Measurements from ENCODE around the gene PLPPR3. TPM values are rescaled to one million over a fixed set of nuclear protein-coding genes. Genes with fewer than 3 reads are reported as not detected.

The PLPPR3 gene
- total and polyA plus RNA-seq, 9 of the 15 experiments (the other 6 are each of a cell fraction or from before 2014, with no cell fraction given), result 0.01 to 48.2 (median 8.6) TPM

DNA sequence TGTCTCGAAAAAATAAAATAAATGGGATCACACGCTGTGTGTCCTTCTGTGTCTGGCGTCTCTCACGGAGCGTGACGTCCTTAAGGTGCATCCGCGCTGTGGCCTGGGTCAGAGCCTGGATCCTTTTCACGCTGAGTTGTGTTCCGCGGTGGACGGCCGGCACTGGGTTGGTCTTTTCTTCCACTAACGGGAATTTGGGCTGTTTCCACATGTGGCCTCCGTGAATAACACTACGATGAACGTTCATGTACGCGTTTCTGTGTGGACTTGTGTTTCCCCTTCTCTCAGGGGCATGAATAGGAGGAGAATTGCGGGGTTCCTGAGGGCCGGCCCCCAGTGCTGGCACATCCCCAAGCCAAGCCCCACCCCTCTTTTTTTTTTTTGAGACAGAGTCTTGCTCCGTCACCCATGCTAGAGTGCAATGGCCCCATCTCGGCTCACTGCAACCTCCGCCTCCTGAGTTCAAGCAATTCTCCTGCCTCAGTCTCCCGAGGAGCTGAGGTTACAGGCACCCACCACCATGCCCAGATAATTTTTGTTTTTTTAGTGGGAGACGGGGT, 30.7 kb downstream of the PLPPR3 start (continued):
- TF ChIP-seq, protein P1, sequence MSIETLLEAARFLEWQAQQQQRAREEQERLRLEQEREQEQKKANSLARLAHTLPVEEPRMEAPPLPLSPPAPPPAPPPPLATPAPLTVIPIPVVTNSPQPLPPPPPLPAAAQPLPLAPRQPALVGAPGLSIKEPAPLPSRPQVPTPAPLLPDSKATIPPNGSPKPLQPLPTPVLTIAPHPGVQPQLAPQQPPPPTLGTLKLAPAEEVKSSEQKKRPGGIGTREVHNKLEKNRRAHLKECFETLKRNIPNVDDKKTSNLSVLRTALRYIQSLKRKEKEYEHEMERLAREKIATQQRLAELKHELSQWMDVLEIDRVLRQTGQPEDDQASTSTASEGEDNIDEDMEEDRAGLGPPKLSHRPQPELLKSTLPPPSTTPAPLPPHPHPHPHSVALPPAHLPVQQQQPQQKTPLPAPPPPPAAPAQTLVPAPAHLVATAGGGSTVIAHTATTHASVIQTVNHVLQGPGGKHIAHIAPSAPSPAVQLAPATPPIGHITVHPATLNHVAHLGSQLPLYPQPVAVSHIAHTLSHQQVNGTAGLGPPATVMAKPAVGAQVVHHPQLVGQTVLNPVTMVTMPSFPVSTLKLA (conservative IDR thresholded peaks at IDR 0.05), result no peak
- TF ChIP-seq, protein P2, sequence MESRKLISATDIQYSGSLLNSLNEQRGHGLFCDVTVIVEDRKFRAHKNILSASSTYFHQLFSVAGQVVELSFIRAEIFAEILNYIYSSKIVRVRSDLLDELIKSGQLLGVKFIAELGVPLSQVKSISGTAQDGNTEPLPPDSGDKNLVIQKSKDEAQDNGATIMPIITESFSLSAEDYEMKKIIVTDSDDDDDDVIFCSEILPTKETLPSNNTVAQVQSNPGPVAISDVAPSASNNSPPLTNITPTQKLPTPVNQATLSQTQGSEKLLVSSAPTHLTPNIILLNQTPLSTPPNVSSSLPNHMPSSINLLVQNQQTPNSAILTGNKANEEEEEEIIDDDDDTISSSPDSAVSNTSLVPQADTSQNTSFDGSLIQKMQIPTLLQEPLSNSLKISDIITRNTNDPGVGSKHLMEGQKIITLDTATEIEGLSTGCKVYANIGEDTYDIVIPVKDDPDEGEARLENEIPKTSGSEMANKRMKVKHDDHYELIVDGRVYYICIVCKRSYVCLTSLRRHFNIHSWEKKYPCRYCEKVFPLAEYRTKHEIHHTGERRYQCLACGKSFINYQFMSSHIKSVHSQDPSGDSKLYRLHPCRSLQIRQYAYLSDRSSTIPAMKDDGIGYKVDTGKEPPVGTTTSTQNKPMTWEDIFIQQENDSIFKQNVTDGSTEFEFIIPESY (CRISPR knock-in tag; IDR thresholded peaks at IDR 0.05), result peak; percentile 75; the same call in 1 of the 2 replicates
- TF ChIP-seq NELFE (IDR thresholded peaks at IDR 0.05; ENCODE audit: insufficient read depth, insufficient read length) (no peak), TAF1 (IDR thresholded peaks at IDR 0.05; ENCODE audit: control insufficient read depth, extremely low read depth, insufficient read depth, low read length, severe bottlenecking) (peak; percentile 21), HNRNPLL (IDR thresholded peaks at IDR 0.05; ENCODE audit: low read depth, low read length, poor library complexity, severe bottlenecking) (peak; percentile 23), ARNT (IDR thresholded peaks at IDR 0.05) (no peak), TCF7L2 (IDR thresholded peaks at IDR 0.05; ENCODE audit: low read depth, low read length) (no peak), HNRNPUL1 (IDR thresholded peaks at IDR 0.05; ENCODE audit: low read length) (no peak), ZNF79 (CRISPR knock-in tag; IDR thresholded peaks at IDR 0.05; ENCODE audit: low read depth) (no peak), STAG1 (CRISPR knock-in tag; IDR thresholded peaks at IDR 0.05; ENCODE audit: borderline replicate concordance) (no peak), ELF4 (CRISPR knock-in tag; IDR thresholded peaks at IDR 0.05) (no peak; the same call in 1 of the 2 replicates), KDM2B (CRISPR knock-in tag; IDR thresholded peaks at IDR 0.05) (no peak)
- TF ChIP-seq, protein P3, sequence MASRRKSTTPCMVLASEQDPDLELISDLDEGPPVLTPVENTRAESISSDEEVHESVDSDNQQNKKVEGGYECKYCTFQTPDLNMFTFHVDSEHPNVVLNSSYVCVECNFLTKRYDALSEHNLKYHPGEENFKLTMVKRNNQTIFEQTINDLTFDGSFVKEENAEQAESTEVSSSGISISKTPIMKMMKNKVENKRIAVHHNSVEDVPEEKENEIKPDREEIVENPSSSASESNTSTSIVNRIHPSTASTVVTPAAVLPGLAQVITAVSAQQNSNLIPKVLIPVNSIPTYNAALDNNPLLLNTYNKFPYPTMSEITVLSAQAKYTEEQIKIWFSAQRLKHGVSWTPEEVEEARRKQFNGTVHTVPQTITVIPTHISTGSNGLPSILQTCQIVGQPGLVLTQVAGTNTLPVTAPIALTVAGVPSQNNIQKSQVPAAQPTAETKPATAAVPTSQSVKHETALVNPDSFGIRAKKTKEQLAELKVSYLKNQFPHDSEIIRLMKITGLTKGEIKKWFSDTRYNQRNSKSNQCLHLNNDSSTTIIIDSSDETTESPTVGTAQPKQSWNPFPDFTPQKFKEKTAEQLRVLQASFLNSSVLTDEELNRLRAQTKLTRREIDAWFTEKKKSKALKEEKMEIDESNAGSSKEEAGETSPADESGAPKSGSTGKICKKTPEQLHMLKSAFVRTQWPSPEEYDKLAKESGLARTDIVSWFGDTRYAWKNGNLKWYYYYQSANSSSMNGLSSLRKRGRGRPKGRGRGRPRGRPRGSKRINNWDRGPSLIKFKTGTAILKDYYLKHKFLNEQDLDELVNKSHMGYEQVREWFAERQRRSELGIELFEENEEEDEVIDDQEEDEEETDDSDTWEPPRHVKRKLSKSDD (conservative IDR thresholded peaks at IDR 0.05; ENCODE audit: low read length), result no peak
- TF ChIP-seq, protein P4, sequence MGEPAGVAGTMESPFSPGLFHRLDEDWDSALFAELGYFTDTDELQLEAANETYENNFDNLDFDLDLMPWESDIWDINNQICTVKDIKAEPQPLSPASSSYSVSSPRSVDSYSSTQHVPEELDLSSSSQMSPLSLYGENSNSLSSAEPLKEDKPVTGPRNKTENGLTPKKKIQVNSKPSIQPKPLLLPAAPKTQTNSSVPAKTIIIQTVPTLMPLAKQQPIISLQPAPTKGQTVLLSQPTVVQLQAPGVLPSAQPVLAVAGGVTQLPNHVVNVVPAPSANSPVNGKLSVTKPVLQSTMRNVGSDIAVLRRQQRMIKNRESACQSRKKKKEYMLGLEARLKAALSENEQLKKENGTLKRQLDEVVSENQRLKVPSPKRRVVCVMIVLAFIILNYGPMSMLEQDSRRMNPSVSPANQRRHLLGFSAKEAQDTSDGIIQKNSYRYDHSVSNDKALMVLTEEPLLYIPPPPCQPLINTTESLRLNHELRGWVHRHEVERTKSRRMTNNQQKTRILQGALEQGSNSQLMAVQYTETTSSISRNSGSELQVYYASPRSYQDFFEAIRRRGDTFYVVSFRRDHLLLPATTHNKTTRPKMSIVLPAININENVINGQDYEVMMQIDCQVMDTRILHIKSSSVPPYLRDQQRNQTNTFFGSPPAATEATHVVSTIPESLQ (CRISPR knock-in tag; IDR thresholded peaks at IDR 0.05), result no peak
- TF ChIP-seq, protein P5, sequence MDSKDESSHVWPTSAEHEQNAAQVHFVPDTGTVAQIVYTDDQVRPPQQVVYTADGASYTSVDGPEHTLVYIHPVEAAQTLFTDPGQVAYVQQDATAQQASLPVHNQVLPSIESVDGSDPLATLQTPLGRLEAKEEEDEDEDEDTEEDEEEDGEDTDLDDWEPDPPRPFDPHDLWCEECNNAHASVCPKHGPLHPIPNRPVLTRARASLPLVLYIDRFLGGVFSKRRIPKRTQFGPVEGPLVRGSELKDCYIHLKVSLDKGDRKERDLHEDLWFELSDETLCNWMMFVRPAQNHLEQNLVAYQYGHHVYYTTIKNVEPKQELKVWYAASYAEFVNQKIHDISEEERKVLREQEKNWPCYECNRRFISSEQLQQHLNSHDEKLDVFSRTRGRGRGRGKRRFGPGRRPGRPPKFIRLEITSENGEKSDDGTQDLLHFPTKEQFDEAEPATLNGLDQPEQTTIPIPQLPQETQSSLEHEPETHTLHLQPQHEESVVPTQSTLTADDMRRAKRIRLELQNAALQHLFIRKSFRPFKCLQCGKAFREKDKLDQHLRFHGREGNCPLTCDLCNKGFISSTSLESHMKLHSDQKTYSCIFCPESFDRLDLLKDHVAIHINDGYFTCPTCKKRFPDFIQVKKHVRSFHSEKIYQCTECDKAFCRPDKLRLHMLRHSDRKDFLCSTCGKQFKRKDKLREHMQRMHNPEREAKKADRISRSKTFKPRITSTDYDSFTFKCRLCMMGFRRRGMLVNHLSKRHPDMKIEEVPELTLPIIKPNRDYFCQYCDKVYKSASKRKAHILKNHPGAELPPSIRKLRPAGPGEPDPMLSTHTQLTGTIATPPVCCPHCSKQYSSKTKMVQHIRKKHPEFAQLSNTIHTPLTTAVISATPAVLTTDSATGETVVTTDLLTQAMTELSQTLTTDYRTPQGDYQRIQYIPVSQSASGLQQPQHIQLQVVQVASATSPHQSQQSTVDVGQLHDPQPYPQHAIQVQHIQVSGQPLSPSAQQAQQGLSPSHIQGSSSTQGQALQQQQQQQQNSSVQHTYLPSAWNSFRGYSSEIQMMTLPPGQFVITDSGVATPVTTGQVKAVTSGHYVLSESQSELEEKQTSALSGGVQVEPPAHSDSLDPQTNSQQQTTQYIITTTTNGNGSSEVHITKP (IDR thresholded peaks at IDR 0.05; ENCODE audit: partially characterized antibody), result peak; percentile 8

Measured in K562 (cell line).